Epithelial cell of esophagus (primary cell): Measurements from ENCODE around the gene ZBTB24.
A peak's percentile ranks its signal among the peaks of the same experiment; 100 is the strongest.

Source experiments
- DNase-seq: peaks from one replicate; pipeline ENCODE4 v3.0.0; 2010; ENCODE audit warnings: low read depth
- H3K4me3 ChIP-seq: 2 replicates; pipeline ENCODE4 v1.5.1; 2011; ENCODE audit warnings: mild to moderate bottlenecking, low read length, control low read depth
- TF ChIP-seq, protein P1 (sequence below): IDR thresholded peaks from 2 replicates; pipeline ENCODE4 v1.5.1; 2011; ENCODE audit warnings: low read depth, mild to moderate bottlenecking, low read length, control low read depth, inconsistent platforms; ENCODE audit not compliant: insufficient read depth; ENCODE audit errors: missing control alignments

ZBTB24 gene

DNA sequence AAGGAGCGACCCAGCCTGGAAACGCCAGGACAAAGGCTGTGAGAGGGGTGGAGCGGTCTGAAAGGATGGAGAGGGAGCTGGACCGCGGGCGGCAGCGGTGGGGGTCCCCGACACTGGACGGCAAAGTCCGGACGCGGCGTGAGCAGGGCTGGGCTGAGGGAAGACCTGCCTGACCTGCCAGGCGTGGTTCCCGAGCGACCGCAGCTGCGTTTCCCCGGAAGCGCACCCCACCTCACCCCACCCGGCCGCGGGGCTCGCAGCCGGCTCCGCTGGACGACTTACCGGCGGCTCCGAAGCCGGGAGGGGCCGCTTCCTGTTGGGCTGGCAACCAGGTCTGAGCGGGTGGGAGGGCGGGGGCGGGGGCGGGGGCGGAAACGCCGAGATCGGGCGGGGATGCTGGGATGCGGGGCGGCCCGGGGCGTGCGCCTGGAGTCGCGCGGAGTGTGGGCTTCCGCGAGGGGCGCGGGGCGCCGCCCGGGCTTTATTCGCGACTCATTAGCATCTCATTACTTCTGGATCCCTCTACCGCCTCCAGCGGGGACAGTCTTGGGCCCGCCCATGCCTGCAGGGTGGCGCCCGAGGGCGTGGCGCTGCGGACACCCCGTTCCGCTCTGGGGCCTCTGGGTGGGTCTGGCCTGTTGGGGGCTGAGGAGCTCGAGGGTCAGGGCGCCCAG, 27.4 kb downstream of the ZBTB24 start, which contains the start of gene MICAL1:
MICAL1 (minus strand) TSS at position 336 of the 674 bp plus-strand sequence. CDS start 1,576 bp downstream, outside the sequence.
- TF ChIP-seq, protein P1, sequence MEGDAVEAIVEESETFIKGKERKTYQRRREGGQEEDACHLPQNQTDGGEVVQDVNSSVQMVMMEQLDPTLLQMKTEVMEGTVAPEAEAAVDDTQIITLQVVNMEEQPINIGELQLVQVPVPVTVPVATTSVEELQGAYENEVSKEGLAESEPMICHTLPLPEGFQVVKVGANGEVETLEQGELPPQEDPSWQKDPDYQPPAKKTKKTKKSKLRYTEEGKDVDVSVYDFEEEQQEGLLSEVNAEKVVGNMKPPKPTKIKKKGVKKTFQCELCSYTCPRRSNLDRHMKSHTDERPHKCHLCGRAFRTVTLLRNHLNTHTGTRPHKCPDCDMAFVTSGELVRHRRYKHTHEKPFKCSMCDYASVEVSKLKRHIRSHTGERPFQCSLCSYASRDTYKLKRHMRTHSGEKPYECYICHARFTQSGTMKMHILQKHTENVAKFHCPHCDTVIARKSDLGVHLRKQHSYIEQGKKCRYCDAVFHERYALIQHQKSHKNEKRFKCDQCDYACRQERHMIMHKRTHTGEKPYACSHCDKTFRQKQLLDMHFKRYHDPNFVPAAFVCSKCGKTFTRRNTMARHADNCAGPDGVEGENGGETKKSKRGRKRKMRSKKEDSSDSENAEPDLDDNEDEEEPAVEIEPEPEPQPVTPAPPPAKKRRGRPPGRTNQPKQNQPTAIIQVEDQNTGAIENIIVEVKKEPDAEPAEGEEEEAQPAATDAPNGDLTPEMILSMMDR = no peak
- H3K4me3 ChIP-seq = peak within 1 kb of the TSS; percentile 64
- peak; percentile 56 for DNase-seq

DNA sequence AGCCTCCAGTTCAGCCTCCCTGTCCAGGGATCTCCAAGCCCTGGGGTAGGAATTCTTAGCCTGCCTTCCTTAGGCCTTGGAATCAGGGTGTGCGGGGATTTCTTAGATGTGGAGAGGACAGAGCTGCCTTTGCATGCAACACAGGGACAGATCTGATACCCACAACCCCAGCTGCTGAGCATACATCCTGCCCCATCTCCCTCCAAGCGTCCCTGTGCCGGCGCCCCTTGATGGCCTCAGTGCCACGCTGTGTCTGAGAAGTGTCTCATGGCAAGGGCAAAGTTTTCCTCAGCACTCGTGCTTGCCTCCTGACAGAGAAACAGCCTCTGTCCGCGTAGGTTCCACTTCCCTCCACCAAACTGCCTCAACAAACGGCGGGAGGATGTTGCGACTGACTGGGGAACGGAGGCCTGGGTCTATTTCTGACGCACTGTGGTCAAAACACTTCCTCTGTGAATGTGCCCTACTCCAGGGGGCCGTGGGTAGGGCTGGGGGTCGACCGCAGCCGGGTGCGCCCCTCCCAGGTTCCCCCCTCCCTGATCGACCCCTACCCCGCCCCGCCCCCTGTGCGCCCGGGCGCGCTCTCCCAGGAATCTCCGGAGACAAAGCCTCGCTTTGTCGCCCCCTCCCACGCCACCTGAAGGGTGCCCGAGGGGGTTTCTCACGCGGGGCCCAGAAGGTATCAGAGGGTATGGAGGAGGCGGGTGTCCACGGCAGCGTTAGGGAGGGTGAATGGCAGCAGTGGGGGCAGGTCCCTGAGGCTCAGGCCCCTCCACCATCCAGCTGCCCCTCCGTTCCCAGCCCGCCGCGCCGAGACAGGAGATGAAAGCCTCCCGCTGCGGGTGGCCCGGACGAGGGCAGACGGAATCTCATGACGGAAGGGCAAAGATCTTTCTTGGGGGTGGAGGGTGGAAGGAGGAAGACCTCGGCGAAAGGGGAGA, 28.3 kb downstream of the ZBTB24 start:
- H3K4me3 ChIP-seq = peak overlapping the region; percentile 64
- TF ChIP-seq, protein P1 = no peak
- DNase-seq = no peak

DNA sequence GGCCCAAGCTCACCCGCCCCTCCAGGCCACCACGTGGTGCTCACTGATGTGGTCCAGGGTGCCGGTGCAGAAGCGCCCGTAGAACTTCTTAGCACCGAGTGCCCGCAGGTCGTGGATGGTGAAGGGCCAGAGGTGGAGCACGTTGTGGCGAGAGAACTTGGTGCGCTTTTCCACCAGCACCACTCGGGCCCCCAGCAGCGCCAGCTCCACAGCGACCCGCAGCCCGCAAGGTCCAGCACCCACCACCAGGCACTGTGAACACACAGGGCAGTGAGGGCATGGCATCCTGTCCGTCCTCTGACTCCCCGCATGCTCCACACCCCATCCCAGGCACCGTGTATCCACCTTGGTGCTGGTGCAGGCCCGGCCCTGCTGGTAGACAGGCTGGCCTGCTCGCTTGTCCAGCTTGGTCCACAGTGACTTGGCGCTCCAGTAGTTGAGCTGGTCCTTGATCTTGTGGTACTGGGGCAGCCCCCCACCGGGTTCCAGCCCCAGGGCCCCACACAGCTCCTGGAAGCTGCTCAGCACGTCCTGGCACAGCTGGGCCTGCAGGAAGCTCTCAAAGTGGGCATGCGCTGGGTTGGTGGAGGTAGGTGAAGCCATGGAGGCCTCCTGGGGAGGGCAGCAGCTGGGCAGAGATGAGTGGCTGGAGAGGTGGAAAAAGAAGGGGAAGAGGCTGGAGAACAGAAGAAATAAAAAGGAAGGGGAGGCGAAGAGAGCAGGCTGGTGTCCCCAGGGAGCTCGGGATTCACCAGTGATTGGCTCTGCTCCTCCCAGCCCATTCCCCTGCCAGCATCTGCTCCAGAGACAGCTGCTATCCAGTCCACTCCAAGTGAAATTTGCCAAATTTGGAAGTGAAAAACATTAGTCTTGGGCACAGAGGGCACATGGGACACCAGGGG, 29.2 kb downstream of the ZBTB24 start:
- TF ChIP-seq, protein P1 = no peak
- no peak for DNase-seq
- H3K4me3 ChIP-seq = no peak overlapping the region

DNA sequence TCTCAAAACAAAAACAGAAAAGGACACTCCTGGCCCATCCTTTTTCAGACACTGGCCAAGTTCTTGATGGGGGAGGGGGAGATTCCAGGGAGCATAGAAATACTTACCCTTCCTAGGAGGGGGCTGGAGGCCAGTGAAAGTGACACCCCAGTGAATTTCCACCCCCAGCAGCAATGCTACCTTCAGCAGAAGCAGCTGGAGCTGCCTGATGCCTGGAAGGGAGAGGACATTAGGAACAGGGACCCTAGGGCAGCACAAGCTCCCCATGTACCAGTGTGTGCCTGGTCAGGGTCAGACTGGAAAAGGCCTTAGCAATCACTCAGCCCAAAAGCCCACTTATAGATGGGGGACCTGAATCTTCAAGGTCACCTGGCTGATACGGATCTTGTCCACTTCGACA, 29.9 kb downstream of the ZBTB24 start:
- DNase-seq = no peak
- TF ChIP-seq, protein P1 = no peak
- H3K4me3 ChIP-seq = no peak overlapping the region

DNA sequence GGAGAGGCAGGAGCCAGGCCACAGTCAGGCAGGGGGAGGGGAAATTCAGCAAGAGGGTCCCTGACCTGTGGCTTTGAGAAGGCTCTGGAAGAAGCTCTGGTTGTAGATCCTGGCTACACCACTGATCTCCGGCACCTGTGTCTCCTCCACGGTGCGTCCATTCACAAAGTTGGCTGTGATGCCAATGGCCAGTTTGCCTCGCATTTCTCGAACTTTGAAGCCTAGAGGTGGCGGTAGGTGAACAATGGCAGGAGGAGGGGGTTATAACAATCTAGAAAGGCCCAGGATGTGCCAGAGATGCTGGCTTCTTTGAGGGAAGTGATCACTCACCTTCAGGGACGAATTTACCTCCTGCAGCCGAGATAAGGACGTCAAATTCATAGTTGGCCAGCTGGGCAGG, 30.8 kb downstream of the ZBTB24 start:
- no peak overlapping the region for H3K4me3 ChIP-seq
- TF ChIP-seq, protein P1 = no peak
- DNase-seq = no peak

DNA sequence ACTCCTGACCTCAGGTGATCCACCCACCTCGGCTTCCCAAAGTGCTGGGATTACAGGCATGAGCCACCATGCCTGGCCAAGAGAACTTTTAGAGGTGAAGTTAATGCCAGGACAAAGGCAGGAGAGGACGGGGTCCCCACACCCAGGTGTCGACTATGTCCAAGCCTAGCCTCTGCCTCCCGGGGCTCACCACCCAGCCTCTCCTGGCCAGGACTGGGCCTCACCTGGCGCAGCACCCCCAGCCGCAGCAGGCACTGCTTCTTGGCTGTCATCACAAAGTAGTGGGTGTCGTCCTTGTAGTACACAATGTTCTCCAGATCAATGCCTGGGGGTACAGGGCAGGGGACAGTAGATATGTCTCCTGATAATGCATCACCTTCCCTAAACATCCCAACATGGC, 31.6 kb downstream of the ZBTB24 start:
- DNase-seq = no peak
- TF ChIP-seq, protein P1 = no peak

More for the DNA sequence above, 31.6 kb downstream of the ZBTB24 start:
- H3K4me3 ChIP-seq = no peak overlapping the region
